HG02840 (cell line): ENCODE data around the gene AHRR.
"Not testable (repeated sequence)": the region's sequence is repeated elsewhere in the genome, so short reads cannot be mapped to it uniquely, and the experiment has no call there.

Source experiments
- ATAC-seq: cut with Tn5 transposase; IDR thresholded peaks from one replicate; pipeline ENCODE4 v1.9.1; 2021; ENCODE audit warnings: mild to moderate bottlenecking, moderate library complexity, moderate number of reproducible peaks; ENCODE audit not compliant: unreplicated experiment, low FRiP score

Gene AHRR

DNA sequence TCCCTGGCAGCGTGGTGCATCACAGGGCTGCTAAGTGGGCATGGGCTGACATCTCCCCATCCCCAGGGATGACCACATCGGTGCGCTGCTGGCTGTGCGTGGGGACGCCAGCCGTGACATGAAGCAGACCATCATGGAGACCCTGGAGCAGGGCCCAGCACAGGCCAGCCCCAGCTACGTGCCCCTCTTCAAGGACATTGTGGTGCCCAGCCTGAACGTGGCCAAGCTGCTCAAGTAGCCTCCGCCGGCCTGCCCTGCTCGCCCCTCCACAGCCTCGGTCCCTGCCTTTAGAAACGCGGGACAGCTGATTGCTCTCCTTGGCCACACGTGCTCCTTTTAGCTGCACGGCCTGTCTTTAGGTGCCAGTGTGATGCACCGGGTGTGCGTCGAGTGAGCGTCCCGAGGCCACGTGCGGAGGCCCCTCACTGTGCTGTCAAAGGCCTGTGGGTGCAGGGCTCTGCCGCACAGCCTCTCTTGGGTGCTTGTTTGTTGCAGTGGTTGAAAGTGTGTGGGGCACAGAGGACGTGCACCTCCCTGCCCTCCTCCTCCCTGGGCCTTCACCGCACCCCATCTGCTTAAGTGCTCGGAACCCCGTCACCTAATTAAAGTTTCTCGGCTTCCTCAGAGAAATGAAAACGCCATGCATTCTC is 145.3 kb downstream of the AHRR start:
- no peak for ATAC-seq

DNA sequence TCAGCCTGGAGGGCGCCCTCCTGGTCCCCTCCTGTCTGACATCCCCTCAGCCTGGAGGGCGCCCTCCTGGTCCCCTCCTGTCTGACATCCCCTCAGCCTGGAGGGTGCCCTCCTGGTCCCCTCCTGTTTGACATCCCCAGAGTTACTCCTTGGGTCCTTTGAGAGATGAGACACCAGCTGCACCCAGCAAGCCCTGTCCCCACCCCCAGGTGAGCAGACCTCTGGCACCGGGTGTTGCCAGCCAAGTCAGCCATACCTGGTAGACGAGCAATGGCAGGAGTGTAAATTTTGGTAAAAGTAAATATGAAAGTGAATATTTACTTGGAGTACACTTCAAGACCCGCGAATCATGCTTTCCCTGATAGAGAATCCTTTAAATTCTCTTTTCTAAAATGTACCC is 146.9 kb downstream of the AHRR start:
- ATAC-seq, result no peak

DNA sequence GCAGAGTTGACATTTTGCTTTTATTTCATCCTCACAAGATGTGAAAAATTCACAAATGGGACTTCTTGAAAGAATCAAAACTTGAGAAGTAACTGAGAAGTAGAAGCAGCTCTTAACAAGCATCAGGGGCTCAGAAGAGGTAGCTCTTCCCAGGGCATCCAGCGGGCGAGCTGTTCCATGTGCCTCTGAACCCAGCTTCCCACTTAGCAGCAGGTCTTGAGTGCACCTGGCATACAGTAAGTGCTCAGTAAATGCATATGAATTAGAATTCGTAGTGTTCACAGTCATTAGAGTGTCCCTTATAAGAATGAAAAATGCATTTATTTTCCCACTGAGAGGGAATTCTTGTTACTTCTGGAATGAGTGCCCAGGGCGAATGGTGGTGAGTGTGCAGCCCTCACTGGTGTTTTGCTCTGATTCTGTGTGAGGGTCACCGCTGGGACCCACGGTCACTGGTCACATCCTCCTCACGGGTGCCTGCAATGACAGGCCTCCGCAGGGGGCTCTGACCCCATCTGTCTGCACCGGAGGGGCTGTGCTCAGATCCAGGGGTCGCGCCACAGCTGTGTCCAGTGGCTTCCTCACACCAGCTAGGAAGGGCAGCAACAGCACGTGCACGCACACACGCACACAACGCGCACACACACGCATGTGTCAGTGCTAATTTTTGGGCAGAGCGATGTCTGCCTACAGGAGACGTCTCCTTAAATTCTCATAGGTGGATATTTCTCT is 148.4 kb downstream of the AHRR start:
- no peak for ATAC-seq

DNA sequence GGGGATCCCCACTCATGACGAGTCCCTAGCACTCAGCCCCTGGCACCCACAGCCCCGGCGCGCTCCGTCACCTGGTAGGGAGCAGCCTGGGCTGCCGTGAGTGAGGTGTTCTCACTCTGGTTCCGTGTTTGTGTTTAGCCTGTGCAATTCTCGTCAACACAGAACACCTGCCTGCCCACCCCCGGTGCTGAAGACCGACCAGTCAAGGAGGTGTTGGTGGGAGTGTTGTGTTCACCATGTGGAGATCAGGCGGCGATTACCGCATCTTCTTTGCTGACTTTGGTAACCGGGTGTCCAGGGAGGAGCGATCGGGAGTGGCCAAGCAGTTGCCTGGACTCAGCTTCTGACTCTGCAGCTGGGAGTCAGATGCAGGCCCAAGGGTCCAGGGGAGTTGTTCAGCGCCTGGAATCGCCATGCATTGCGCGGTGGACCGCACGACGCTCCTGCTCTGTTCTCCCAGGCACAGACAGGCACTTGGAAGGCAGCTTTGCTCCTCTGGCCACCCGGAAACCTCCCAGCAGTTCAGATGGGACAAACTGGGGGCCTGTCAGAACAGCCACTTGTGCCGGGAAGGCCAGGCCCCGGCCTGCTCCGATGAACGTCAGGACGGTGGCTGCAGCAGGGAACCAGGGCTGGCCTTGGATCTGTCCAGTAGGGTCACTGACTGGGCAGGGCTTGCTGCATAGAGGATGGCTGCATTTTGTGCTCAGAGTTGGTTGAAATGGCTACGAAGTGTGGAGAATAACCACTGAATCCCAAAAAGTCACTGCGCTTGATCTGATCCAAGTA is 149.6 kb downstream of the AHRR start:
- ATAC-seq, result no peak

DNA sequence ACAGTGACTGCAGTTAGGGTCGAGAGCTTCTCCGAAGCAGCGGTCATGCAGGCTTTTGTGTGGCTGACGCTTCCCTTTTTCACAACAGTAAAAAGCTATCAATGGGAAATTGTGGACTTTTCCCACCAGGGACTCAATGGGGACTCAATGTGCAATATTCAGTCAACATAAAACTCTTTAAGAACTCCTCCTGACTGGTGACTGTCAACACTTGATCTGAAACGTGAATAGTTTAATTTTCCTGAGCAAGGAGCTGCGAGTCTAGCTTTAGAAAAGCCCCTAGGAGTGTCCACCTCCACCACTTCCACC is 150.2 kb downstream of the AHRR start:
- ATAC-seq, result no peak

DNA sequence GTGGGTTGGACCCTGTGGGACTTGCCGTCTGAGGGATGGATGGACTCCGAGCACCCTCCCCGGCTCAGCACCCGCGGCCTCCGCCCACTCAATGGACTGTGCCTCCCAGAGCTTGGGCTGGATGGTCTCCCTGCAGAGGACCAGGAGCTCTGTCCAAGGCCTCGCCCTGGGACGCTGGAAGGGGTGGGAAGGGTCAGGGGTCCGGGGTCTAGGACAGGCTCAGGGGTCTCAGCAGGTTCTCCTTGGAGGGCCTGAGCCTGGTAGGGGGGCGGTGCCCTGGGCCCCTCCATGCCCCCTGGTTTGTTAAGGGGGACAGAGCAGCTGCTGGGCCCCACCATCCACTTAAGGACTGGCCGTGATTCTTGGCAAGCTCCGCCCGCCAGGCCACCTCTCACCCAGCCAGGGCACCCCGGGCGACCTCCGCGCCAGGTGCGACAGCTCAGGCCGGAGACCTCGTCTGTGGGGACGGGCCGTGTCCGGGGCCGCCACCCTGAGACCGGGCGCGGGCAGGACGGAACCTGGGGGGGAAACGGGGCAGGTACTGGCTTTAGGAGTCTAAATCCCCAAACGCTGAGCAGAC is 150.7 kb downstream of the AHRR start:
- peak; percentile 7 for ATAC-seq

DNA sequence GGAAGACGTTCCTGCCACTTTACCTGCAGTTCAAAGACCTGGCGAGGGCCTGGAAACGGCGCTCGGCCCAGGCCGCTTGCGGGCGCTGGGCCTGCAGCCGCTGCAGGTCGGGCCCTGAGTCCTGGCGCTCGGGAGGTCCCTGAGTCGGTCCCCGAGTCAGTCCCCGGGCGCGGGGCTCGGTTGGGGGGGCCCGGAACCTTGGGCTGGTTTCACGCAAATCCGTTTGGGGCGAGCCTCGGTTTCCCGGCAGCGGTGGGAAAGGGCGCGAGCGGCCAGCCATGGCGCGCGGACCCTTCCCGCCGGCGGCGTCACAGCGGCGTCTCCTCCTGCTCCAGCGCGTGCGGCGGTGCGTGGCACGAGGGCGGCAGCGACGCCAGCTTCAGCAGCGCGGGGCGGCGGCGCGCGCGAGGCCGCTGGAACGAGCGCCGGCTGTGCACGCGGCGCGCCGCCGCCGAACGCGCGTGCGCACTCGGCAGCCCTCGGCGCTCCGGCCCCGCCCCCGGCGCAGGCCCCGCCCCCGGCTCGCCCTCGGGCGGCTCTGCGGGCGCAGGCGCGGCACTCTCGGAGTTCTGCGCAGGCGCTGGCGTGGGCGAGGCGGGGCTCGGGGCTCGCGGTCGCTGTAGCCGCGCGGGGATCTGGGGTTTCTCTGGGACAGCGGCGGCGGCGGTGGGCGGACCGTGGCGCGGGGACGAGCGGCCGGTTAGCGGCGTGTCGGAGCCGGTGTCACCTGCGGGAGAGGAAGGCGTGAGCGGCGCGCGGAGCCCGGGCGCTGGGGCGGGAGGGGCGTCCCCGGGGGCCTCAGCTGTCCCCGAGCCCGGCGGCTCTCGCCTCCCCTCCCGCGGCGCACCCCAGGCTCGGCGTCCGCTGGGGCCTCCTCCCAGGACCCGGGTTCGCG is 151.4 kb downstream of the AHRR start:
- ATAC-seq, result peak; percentile 68

DNA sequence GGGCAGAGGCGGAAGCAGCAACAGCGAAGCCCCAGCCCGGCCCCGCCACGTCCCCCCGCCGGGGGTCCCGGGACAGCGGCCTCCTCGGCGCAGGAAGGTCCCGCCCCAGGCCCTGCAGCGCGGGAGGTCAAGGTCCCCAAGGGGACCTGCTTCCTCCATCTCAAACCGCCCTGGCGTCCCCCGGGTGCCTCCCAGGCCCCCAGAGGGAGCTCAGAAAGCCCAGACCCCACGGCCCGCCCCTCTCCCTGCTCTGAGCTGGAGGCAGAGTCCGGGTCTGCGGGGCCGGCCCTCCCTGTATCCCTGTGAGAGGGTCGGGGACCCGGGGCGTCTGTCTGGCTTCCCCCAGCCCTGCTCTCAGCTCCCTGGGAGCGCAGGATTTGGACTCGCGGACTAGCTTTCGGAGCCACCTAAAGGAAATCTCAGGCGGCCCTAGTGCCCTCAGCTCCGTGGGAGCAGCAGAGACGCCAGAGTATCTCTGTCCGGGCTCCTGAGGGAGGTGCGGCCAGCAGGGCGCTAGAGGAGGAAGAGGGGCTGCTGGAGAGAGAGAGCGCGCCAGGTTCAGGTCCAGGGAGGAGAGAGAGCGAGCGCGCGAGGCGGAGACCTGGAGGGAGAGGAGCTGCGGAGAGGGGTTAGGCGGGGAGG is 152.2 kb downstream of the AHRR start:
- peak; percentile 25 for ATAC-seq

DNA sequence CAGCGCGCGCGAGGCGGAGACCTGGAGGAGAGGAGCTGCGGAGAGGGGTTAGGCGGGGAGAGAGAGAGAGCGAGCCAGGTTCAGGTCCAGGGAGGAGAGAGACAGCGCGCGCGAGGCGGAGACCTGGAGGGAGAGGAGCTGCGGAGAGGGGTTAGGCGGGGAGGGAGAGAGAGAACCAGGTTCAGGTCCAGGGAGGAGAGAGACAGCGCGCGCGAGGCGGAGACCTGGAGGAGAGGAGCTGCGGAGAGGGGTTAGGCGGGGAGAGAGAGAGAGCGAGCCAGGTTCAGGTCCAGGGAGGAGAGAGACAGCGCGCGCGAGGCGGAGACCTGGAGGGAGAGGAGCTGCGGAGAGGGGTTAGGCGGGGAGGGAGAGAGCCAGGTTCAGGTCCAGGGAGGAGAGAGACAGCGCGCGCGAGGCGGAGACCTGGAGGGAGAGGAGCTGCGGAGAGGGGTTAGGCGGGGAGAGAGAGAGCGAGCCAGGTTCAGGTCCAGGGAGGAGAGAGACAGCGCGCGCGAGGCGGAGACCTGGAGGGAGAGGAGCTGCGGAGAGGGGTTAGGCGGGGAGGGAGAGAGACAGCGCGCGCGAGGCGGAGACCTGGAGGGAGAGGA is 152.8 kb downstream of the AHRR start:
- ATAC-seq, result not testable (repeated sequence)

DNA sequence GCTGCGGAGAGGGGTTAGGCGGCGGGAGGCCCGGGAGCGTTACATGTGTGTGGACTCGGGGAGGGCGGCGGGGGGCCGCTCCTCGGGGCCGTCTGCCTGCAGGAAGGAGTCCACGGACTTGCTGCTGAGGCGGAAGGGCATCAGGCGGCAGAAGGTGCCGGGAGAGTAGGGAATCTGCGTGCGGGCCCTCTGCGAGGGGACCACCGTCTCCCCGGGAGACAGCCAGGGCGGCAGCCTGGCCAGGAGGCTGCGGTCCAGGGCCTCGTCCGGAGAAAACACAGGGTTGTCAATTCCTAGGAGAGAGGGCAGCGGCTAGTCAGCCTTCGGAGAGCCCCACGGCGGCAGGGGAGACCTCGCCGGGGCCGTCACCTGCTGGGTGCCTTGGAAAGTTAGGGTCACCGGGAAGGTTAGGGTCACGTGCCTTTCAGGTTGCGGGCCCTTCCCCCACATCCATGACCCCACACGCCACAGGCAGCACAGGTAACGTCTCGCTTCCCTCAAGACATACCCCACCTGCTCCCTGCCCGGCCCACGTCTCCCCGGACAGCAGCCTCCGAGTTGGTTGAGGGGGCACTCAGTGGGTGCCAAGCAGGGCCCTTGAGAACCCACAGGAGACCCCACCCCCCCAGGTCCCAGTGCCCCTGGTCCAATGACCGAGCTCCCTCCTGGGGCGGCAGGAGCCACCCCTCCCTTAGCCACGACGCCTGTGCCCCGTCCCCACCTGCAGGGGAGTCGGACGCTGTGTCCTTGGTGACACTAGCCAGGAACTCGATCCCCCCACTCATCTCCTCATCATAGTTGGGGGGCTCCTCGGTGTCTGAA is 153.5 kb downstream of the AHRR start:
- ATAC-seq, result no peak

DNA sequence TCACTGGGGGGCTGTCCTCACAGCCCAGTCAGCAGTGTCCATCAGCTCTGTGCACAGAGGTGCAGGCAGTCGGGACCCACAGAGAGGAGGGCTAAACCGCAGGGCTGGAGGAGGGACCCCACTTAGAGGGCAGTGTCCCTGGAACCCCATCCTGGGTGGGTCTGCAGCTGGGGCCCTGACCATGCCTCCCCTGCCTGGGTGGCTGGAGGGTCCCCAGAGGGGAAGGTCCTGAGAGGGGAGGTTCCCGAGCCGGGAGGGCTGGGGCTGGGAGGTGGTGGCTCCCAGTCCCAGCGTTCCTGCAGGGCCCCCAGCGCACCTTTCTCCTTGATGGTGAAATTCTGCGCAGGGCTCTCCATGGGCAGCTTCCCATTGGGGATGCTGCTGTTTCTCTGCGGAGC is 154.2 kb downstream of the AHRR start:
- no peak for ATAC-seq

DNA sequence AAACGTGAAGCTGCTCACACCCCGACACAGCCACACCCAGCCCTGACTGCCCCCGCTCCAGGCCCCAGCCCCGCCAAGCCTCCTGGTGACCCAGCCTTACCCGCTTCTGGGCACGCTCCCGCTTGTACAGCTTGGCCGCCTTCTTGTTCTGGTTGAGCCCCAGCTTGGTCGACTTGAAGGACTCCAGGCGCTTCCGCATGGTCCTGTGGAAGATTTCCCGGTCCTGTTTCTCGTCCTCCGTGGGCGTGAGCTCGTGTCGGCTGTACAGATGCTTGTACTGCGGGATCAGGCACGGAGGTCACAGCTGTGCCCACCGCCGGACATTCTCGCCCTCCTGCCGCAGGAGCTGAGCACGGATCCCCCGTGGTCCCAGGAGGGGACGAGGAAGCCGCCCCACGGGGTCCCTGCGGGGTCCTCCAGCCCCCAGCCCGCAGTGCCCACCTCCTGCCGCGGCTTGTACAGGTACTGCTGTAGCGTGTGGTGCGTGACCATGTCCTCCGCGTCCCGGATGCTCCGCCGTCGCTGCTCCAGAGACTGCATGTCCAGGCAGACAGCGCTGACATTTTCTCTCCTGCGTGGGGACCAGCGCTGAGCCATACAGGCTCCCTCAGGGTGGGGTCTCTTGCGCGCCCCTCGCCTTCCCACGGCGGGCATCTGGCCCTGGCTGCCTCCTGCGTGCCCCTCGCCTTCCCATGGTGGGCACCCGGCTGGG is 154.7 kb downstream of the AHRR start:
- no peak for ATAC-seq

DNA sequence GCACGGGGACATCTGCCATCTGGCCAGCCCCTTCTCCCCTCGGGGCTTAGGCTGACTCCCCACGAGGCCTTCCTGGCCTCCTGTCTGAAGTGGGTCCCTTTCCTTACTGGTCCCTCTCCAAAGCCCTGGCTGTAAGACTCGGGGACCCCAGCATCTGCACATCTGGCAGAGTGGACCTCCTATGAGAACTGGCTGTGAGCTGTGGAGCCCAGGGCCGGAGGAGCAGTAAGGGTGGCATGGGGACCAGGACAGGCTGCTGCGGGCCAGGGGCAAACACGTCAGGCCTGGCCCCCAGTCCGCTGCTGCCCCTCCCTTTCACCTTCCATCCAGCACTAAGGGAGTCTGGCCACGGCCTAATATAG is 155.3 kb downstream of the AHRR start:
- ATAC-seq, result no peak

DNA sequence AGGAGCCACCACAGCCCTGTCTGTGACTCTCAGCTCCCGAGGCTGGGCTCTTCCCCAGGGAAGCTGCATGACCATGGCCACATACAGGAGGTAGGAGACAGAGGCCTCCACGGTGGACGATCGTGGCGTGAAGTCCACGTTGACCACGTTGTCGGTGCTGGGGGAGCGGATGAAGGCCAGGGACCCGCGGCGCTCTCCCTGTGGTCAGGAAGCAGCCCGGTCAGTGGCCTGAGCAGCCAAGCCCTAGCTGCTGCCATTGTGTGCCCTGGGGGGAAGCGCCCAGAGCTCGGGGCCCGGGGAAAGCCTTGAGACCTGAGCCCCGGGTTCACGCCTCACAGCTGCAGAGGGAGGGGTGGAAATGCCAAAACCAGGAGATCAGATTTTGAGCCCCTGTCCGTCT is 155.7 kb downstream of the AHRR start:
- ATAC-seq, result no peak

DNA sequence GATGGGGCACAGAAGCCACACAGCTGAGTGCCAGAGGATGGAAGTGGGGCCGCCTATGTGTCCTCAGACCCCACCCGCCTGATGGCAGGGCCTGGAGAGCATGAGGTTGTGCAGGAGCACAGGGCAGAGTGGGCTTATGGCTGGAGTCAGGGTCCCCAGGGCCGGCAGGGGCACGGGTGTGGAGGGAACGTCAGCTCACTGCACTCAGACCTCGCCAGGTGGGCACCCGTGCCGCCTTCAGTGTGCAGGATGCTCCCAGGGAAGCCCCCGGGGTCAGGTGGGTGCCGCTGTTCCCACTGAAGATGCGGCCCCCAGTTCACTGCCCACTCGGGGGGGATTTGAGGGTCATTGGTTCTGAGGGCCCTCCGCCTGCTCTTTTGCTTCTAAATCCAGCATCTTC is 156.4 kb downstream of the AHRR start:
- ATAC-seq, result no peak

DNA sequence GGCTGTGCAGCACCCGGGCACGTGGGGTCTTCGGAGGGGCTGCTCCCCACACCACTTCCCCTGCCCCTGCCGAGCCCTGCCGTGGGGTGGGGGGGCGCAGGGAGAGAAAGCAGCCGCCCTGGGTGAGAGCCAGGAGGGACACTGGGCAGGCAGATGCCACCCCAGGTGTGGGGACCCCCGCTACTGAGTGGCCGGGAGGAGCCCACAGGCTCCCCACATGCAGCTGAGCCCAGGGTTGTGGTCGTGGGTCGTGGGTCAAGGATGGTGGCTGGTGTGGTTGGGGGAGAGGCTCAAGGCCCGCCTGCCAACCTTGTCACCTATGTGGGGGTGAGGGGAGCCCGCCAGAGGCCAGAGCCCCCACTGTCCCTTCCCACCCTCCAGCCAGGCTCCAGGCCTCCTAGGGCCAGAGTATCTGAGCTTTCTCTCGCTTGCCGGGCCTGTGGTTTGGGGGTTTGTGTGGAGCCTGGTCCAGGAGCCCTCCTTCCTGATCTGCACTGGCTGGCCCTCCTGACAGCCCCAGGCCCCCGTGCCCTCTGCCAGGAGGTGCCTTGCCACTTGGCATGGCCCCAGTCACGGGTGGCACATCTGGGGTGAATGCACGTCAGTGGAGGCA is 157.0 kb downstream of the AHRR start:
- ATAC-seq, result no peak

DNA sequence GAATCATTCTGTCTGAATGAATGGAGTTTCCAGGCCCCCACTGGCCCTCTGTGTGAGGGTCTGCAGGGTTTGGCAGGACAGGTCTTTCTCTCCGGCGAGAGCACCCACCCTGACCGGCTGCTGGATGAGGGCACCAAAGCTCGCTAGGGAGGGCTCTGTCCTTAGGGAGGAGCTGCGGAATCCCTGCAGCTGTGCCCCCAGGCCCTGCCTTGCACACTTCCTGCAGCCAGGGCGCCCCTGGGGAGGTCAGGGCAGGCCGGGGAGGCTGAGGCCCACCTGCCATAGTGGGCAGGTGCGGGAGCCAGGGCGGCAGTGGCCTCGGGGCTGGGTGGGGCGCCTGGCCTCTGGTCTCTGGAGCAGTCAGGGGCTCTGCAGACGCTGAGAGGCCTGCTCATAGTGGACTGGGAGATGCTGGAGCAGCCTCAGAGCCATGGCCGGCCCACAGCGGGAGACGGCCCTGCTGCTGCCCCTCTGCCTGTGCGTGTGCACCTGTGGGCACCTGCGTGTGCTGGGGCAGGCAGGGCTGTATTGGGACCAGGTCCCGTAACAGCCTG is 157.5 kb downstream of the AHRR start:
- no peak for ATAC-seq
